Transverse colon (tissue), 4 donors: ENCODE results near the gene HSD3B1.

Source experiments
- EP300 ChIP-seq: sonication (generic); formaldehyde crosslinking; IDR thresholded peaks from one replicate; pipeline ENCODE4 v1.6.1; 2017; ENCODE audit warnings: antibody characterized with exemption, low read depth
- POLR2A ChIP-seq: fragments of 450-650 bp; IDR thresholded peaks from one replicate; pipeline ENCODE4 v1.6.1; 2016; ENCODE audit warnings: antibody characterized with exemption, mild to moderate bottlenecking, moderate library complexity
- POLR2AphosphoS5 ChIP-seq, 3 donors: sonication (generic); formaldehyde crosslinking; IDR thresholded peaks; one replicate each; pipeline ENCODE4 v1.6.1; 2016; ENCODE audit warnings: antibody characterized with exemption in 3 of 3
- TF ChIP-seq, protein P1 (sequence below), 5 experiments: fragments of 200-600 bp in 3 of 5; fragments of 450-650 bp in 2 of 5; sonication (generic) in 3 of 5; IDR thresholded peaks; 1 replicate in 2 of 5; 2 replicates in 3 of 5; pipeline ENCODE4 v1.5.1; 2016 to 2017; ENCODE audit warnings: antibody characterized with exemption in 5 of 5, inconsistent platforms in 3 of 5, mild to moderate bottlenecking in 2 of 5, moderate library complexity in 1 of 5

DNA sequence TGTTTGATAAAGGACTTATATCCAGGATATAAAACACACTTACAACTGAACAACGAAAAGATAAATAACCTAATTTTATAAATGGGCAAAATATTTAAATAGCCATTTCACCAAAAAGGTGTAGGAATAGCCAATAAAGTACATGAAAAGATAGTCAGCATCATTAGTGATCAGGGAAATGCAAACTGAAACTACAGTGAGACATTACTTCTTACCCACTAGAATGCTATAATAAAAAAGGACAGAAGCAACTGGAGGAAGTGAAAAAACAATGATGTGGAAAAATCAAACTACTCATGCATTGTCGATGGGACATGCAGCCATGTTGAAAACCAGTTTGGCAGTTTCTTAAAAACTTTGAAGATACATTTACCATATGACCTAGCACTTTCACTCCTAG is 43.4 kb upstream of the HSD3B1 start:
- TF ChIP-seq, protein P1, sequence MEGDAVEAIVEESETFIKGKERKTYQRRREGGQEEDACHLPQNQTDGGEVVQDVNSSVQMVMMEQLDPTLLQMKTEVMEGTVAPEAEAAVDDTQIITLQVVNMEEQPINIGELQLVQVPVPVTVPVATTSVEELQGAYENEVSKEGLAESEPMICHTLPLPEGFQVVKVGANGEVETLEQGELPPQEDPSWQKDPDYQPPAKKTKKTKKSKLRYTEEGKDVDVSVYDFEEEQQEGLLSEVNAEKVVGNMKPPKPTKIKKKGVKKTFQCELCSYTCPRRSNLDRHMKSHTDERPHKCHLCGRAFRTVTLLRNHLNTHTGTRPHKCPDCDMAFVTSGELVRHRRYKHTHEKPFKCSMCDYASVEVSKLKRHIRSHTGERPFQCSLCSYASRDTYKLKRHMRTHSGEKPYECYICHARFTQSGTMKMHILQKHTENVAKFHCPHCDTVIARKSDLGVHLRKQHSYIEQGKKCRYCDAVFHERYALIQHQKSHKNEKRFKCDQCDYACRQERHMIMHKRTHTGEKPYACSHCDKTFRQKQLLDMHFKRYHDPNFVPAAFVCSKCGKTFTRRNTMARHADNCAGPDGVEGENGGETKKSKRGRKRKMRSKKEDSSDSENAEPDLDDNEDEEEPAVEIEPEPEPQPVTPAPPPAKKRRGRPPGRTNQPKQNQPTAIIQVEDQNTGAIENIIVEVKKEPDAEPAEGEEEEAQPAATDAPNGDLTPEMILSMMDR (IDR thresholded peaks at IDR 0.05) = no peak
- no peak for TF ChIP-seq EP300
- no peak for TF ChIP-seq POLR2A
- no peak for TF ChIP-seq POLR2AphosphoS5 (IDR thresholded peaks at IDR 0.05)
